H9 (cell line): ENCODE results near the gene MYL3. TPM values are rescaled to one million over a fixed set of nuclear protein-coding genes. Genes with fewer than 3 reads are reported as not detected.
A peak's percentile ranks its signal among the peaks of the same experiment; 100 is the strongest.

Experiments used
- DNase-seq: peaks from one replicate; pipeline ENCODE4 v3.0.0-alpha.2; 2017
- H2AFZ ChIP-seq: one replicate; pipeline ENCODE4 v1.6.1; 2013; ENCODE audit warnings: mild to moderate bottlenecking, low read length, control low read depth, moderate library complexity
- H2AK5ac ChIP-seq: 2 replicates; pipeline ENCODE4 v1.6.1; 2013; ENCODE audit warnings: low read length, control low read depth, mixed read lengths; ENCODE audit not compliant: insufficient read length
- H2BK120ac ChIP-seq: one replicate; pipeline ENCODE4 v1.6.1; 2013; ENCODE audit warnings: low read depth, mild to moderate bottlenecking, low read length, control low read depth, inconsistent platforms; ENCODE audit not compliant: poor library complexity, severe bottlenecking
- H2BK12ac ChIP-seq: 2 replicates; pipeline ENCODE4 v1.6.1; 2013; ENCODE audit warnings: low read length, control low read depth, mixed read lengths, low read depth; ENCODE audit not compliant: insufficient read length
- H2BK15ac ChIP-seq: 2 replicates; pipeline ENCODE4 v1.6.1; 2013; ENCODE audit warnings: low read depth, low read length, control low read depth
- H2BK20ac ChIP-seq: one replicate; pipeline ENCODE4 v1.6.1; 2013; ENCODE audit warnings: low read depth, mild to moderate bottlenecking, low read length, control low read depth, inconsistent platforms; ENCODE audit not compliant: poor library complexity, severe bottlenecking
- H2BK5ac ChIP-seq: 2 replicates; pipeline ENCODE4 v1.6.1; 2013; ENCODE audit warnings: low read length, control low read depth, mixed read lengths; ENCODE audit not compliant: insufficient read length
- H3K14ac ChIP-seq: 2 replicates; pipeline ENCODE4 v1.6.1; 2013; ENCODE audit warnings: low read length, control low read depth; ENCODE audit not compliant: insufficient read depth
- H3K18ac ChIP-seq: 2 replicates; pipeline ENCODE4 v1.6.1; 2013; ENCODE audit warnings: low read depth, mild to moderate bottlenecking, mixed read lengths, low read length, control low read depth; ENCODE audit not compliant: insufficient read length
- H3K23ac ChIP-seq: 2 replicates; pipeline ENCODE4 v1.6.1; 2013; ENCODE audit warnings: low read length, control low read depth, mixed read lengths, low read depth; ENCODE audit not compliant: insufficient read length
- H3K23me2 ChIP-seq: 2 replicates; pipeline ENCODE4 v1.6.1; 2013; ENCODE audit warnings: low read depth, mild to moderate bottlenecking, mixed read lengths, low read length, control low read depth; ENCODE audit not compliant: insufficient read length, poor library complexity, severe bottlenecking
- H3K27ac ChIP-seq: 2 replicates; pipeline ENCODE4 v1.5.1; 2013; ENCODE audit warnings: low read length, control low read depth, mixed read lengths, low read depth; ENCODE audit not compliant: insufficient read length
- H3K27me3 ChIP-seq: 2 replicates; pipeline ENCODE4 v1.6.1; 2013; ENCODE audit warnings: low read length, control low read depth, inconsistent platforms; ENCODE audit not compliant: insufficient read depth
- H3K4ac ChIP-seq: 2 replicates; pipeline ENCODE4 v1.6.1; 2013; ENCODE audit warnings: low read depth, mild to moderate bottlenecking, control low read depth, inconsistent platforms, low read length, moderate library complexity
- H3K4me1 ChIP-seq: 2 replicates; pipeline ENCODE4 v1.6.1; 2013; ENCODE audit warnings: low read length, control low read depth, inconsistent platforms; ENCODE audit not compliant: insufficient read depth
- H3K4me2 ChIP-seq: 2 replicates; pipeline ENCODE4 v1.6.1; 2013; ENCODE audit warnings: low read length, control low read depth, mixed read lengths; ENCODE audit not compliant: insufficient read length, insufficient read depth
- H3K56ac ChIP-seq: 2 replicates; pipeline ENCODE4 v1.6.1; 2013; ENCODE audit warnings: low read depth, mild to moderate bottlenecking, mixed read lengths, low read length, control low read depth; ENCODE audit not compliant: insufficient read length
- H3K79me1 ChIP-seq: 2 replicates; pipeline ENCODE4 v1.6.1; 2013; ENCODE audit warnings: low read depth, mild to moderate bottlenecking, moderate library complexity, low read length, control low read depth, inconsistent platforms; ENCODE audit not compliant: insufficient read depth, poor library complexity, severe bottlenecking
- H3K79me2 ChIP-seq: 2 replicates; pipeline ENCODE4 v1.6.1; 2013; ENCODE audit warnings: low read length, control low read depth, inconsistent platforms; ENCODE audit not compliant: insufficient read depth
- H3K9ac ChIP-seq: 2 replicates; pipeline ENCODE4 v1.6.1; 2013; ENCODE audit warnings: low read length, control low read depth, mixed read lengths; ENCODE audit not compliant: insufficient read length; ENCODE audit errors: extremely low read depth
- H3K9me3 ChIP-seq: one replicate; pipeline ENCODE4 v1.6.1; 2013; ENCODE audit warnings: low read depth, low read length, inconsistent platforms; ENCODE audit not compliant: control insufficient read depth
- H3T11ph ChIP-seq: one replicate; pipeline ENCODE4 v1.6.1; 2013; ENCODE audit warnings: mild to moderate bottlenecking, low read length, control low read depth, inconsistent platforms
- H4K20me1 ChIP-seq: one replicate; pipeline ENCODE4 v1.6.1; 2013; ENCODE audit not compliant: control insufficient read depth, insufficient read length, insufficient read depth
- H4K5ac ChIP-seq: 2 replicates; pipeline ENCODE4 v1.6.1; 2013; ENCODE audit warnings: low read depth, mild to moderate bottlenecking, mixed read lengths, low read length, control low read depth; ENCODE audit not compliant: insufficient read length
- H4K8ac ChIP-seq: replicated peaks from 2 replicates; pipeline ENCODE4 v1.6.1; 2013; ENCODE audit warnings: low read length, control low read depth, mixed read lengths, low read depth; ENCODE audit not compliant: insufficient read length
- H4K91ac ChIP-seq: 2 replicates; pipeline ENCODE4 v1.6.1; 2013; ENCODE audit warnings: low read depth, mild to moderate bottlenecking, moderate library complexity, mixed read lengths, low read length, control low read depth; ENCODE audit not compliant: insufficient read length
- H3K27ac Mint-ChIP-seq, 3 experiments: 2 replicates in 2 of 3; 3 replicates in 1 of 3; pipeline ENCODE4 v1.8.0; 2020 to 2021; ENCODE audit warnings: mixed read lengths in 3 of 3, mild to moderate bottlenecking in 1 of 3, moderate library complexity in 1 of 3
- H3K27me3 Mint-ChIP-seq: 2 replicates; pipeline ENCODE4 v1.8.0; 2021; ENCODE audit warnings: low read depth, mild to moderate bottlenecking, moderate library complexity, mixed read lengths
- H3K36me3 Mint-ChIP-seq, 3 experiments: 2 replicates in 2 of 3; 3 replicates in 1 of 3; pipeline ENCODE4 v1.8.0; 2020 to 2021; ENCODE audit warnings: low read depth in 3 of 3, mixed read lengths in 3 of 3; ENCODE audit not compliant: insufficient read depth in 1 of 3
- H3K4me1 Mint-ChIP-seq, 2 experiments: 2 replicates each; pipeline ENCODE4 v1.8.0; 2020; ENCODE audit warnings: mixed read lengths in 2 of 2
- H3K4me3 Mint-ChIP-seq, 2 experiments: 2 replicates in 1 of 2; 3 replicates in 1 of 2; pipeline ENCODE4 v1.8.0; 2020 to 2021; ENCODE audit warnings: mild to moderate bottlenecking in 2 of 2, mixed read lengths in 2 of 2, moderate library complexity in 1 of 2
- H3K9me3 Mint-ChIP-seq, 2 experiments: 2 replicates in 1 of 2; 3 replicates in 1 of 2; pipeline ENCODE4 v1.8.0; 2020; ENCODE audit warnings: mild to moderate bottlenecking in 2 of 2, mixed read lengths in 2 of 2, moderate library complexity in 1 of 2
- CTCF ChIP-seq: fragments of 200-600 bp; sonication (generic); conservative IDR thresholded peaks from 3 replicates; pipeline ENCODE4 v1.8.0; 2021; ENCODE audit warnings: antibody characterized with exemption, mild to moderate bottlenecking
- WGBS: extraction: QIAGEN DNeasy Blood & Tissue Kit; methylation state at CpG from one replicate; pipeline ENCODE4 v1.1.7; 2013; ENCODE audit warnings: missing lambda C conversion rate, low lambda C conversion rate, mixed read lengths; ENCODE audit not compliant: insufficient read length; ENCODE audit errors: extremely low coverage; 5-methylcytosine and 5-hydroxymethylcytosine counted together
- total RNA-seq: library from RNA; stranded (reverse); gene quantifications from 2 replicates; pipeline ENCODE4 v1.2.1, GENCODE V29; 2021

The MYL3 gene
- total RNA-seq, 1 experiment from 2014 or later: 0.24 TPM

GRCh38 chr3:46891132-46891531, 27.9 kb upstream of the MYL3 start:
- H3K9me3 Mint-ChIP-seq: no peaks in the 10 kb centered on the region; a peak in 1 of 5 replicates
- no peaks in the 10 kb centered on the region; the same call in 1 of the 2 replicates for H3K4me1 ChIP-seq
- peaks cover 22 to 25% of the 10 kb centered on the region in 2 experiments for H3K4me1 Mint-ChIP-seq
- H3K4ac ChIP-seq: no peak overlapping the region
- H4K20me1 ChIP-seq: no peaks in the 10 kb centered on the region
- no peak overlapping the region for H3K27ac ChIP-seq
- no peak overlapping the region for H4K5ac ChIP-seq
- no peak overlapping the region for H2BK20ac ChIP-seq
- TF ChIP-seq CTCF: no peak
- peaks cover 99% of the 10 kb centered on the region for H3K27me3 Mint-ChIP-seq
- H3K23ac ChIP-seq: no peak overlapping the region
- no peak overlapping the region for H2BK15ac ChIP-seq
- H3K27me3 ChIP-seq: peaks cover 25% of the 10 kb centered on the region; the same call in 1 of the 2 replicates
- peaks cover 8% of the 10 kb centered on the region for H3K23me2 ChIP-seq
- H3T11ph ChIP-seq: no peak overlapping the region
- H3K14ac ChIP-seq: no peak overlapping the region
- H3K36me3 Mint-ChIP-seq: no peaks in the 10 kb centered on the region
- no peak overlapping the region for H4K91ac ChIP-seq
- H3K9ac ChIP-seq: no peak overlapping the region
- no peak for DNase-seq
- H2AK5ac ChIP-seq: no peak overlapping the region
- no peaks in the 10 kb centered on the region for H3K79me2 ChIP-seq
- H3K18ac ChIP-seq: no peak overlapping the region
- no peak overlapping the region for H4K8ac ChIP-seq
- H2BK120ac ChIP-seq: no peak overlapping the region
- peak overlapping the region in 1 of 2 experiments; percentile 54; a peak in 1 of 5 replicates for H3K4me3 Mint-ChIP-seq
- WGBS: no CpG with 5 or more reads among the region's 3 CpGs
- H2BK5ac ChIP-seq: no peak overlapping the region
- no peak overlapping the region for H3K27ac Mint-ChIP-seq
- no peak overlapping the region for H3K56ac ChIP-seq
- H3K4me2 ChIP-seq: no peak overlapping the region
- no peak overlapping the region for H2BK12ac ChIP-seq
- no peaks in the 10 kb centered on the region for H3K79me1 ChIP-seq
- no peak overlapping the region for H2AFZ ChIP-seq
- no peaks in the 10 kb centered on the region for H3K9me3 ChIP-seq
